ENCODE measurements around the gene TBL1XR1. TPM values are rescaled to one million over a fixed set of nuclear protein-coding genes. Genes with fewer than 3 reads are reported as not detected.
"Not testable (repeated sequence)": the region's sequence is repeated elsewhere in the genome, so short reads cannot be mapped to it uniquely, and the experiment has no call there.

TBL1XR1 gene
- polyA plus RNA-seq, 3 donors from 2014 or later: 12.1 to 19.4 (median 13.0) TPM

- H3K9me3 Mint-ChIP-seq; H3K27me3 Mint-ChIP-seq (ENCODE audit: low read depth in 3 of 3); DNase-seq: not testable (repeated sequence)
- Mint-ChIP-seq H3K36me3 (peaks cover 4 to 23% (median 9%) of the 10 kb centered on the region in 3 donors), H3K4me1 (peaks cover 65 to 96% of the 10 kb centered on the region in 2 donors), H3K27ac (peak overlapping the region in 5 of 6 donors; percentile 11 to 64 (median 18)), H3K4me3 (peak overlapping the region in 1 of 5 donors; percentile 7)
Observed at GRCh38 chr3:177161603-177162002, 35.7 kb downstream of the TBL1XR1 start.

GRCh38 chr3:177158461-177158860 lies 38.8 kb downstream of the TBL1XR1 start:
- Mint-ChIP-seq H3K4me1 (peaks cover 55 to 87% of the 10 kb centered on the region in 2 donors), H3K27me3 (ENCODE audit: low read depth in 3 of 3) (peaks cover 0 to 2% (median 0%) of the 10 kb centered on the region in 3 donors), H3K27ac (no peak overlapping the region), H3K4me3 (no peak overlapping the region), H3K9me3 (no peaks in the 10 kb centered on the region), H3K36me3 (peaks cover 4 to 10% (median 9%) of the 10 kb centered on the region in 3 donors)
- DNase-seq: no peak

- peak overlapping the region in 1 of 6 donors; percentile 17 for H3K27ac Mint-ChIP-seq
- H3K4me1 Mint-ChIP-seq: peaks cover 54 to 87% of the 10 kb centered on the region in 2 donors
- H3K27me3 Mint-ChIP-seq (ENCODE audit: low read depth in 3 of 3): no peaks in the 10 kb centered on the region
- no peaks in the 10 kb centered on the region for H3K9me3 Mint-ChIP-seq
- no peak overlapping the region for H3K4me3 Mint-ChIP-seq
- no peak for DNase-seq
- H3K36me3 Mint-ChIP-seq: peaks cover 4 to 10% (median 6%) of the 10 kb centered on the region in 3 donors
Observed at GRCh38 chr3:177157492-177157891, 39.8 kb downstream of the TBL1XR1 start.

- Mint-ChIP-seq H3K36me3 (no peaks in the 10 kb centered on the region), H3K9me3 (no peaks in the 10 kb centered on the region), H3K27me3 (ENCODE audit: low read depth in 3 of 3) (no peaks in the 10 kb centered on the region), H3K4me1 (peaks cover 59 to 87% of the 10 kb centered on the region in 2 donors), H3K4me3 (no peak overlapping the region), H3K27ac (peak overlapping the region in 2 of 6 donors; percentile 59 to 62)
- DNase-seq: no peak
Observed at GRCh38 chr3:177154733-177155132, 42.5 kb downstream of the TBL1XR1 start.

GRCh38 chr3:177150970-177151627 lies 46.2 kb downstream of the TBL1XR1 start:
- DNase-seq: no peak
- Mint-ChIP-seq H3K4me1 (peaks cover 59 to 84% of the 10 kb centered on the region in 2 donors), H3K27me3 (ENCODE audit: low read depth in 3 of 3) (no peaks in the 10 kb centered on the region), H3K9me3 (peaks cover 0 to 1% (median 0%) of the 10 kb centered on the region in 6 donors), H3K4me3 (peak overlapping the region in 3 of 5 donors; percentile 29 to 53 (median 51)), H3K27ac (peak overlapping the region; percentile 25 to 82 (median 71)), H3K36me3 (no peaks in the 10 kb centered on the region)

GRCh38 chr3:177150218-177150916 lies 46.9 kb downstream of the TBL1XR1 start:
- no peak overlapping the region for H3K4me3 Mint-ChIP-seq
- H3K27me3 Mint-ChIP-seq (ENCODE audit: low read depth in 3 of 3): no peaks in the 10 kb centered on the region
- DNase-seq: no peak
- peaks cover 66 to 89% of the 10 kb centered on the region in 2 donors for H3K4me1 Mint-ChIP-seq
- H3K36me3 Mint-ChIP-seq: no peaks in the 10 kb centered on the region
- H3K27ac Mint-ChIP-seq: peak overlapping the region in 4 of 6 donors; percentile 4 to 54 (median 36)
- H3K9me3 Mint-ChIP-seq: peaks cover 0 to 2% (median 0%) of the 10 kb centered on the region in 6 donors

- peaks cover 0 to 2% (median 0%) of the 10 kb centered on the region in 6 donors for H3K9me3 Mint-ChIP-seq
- H3K4me1 Mint-ChIP-seq: peaks cover 70 to 91% of the 10 kb centered on the region in 2 donors
- no peaks in the 10 kb centered on the region for H3K36me3 Mint-ChIP-seq
- no peaks in the 10 kb centered on the region for H3K27me3 Mint-ChIP-seq (ENCODE audit: low read depth in 3 of 3)
- no peak for DNase-seq
- no peak overlapping the region for H3K4me3 Mint-ChIP-seq
- no peak overlapping the region for H3K27ac Mint-ChIP-seq
Observed at GRCh38 chr3:177149106-177149505, 48.2 kb downstream of the TBL1XR1 start.

GRCh38 chr3:177147790-177148189 lies 49.5 kb downstream of the TBL1XR1 start:
- Mint-ChIP-seq H3K27ac (peak overlapping the region in 4 of 6 donors; percentile 13 to 68 (median 44)), H3K4me1 (peaks cover 74 to 94% of the 10 kb centered on the region in 2 donors), H3K27me3 (ENCODE audit: low read depth in 3 of 3) (no peaks in the 10 kb centered on the region), H3K36me3 (no peaks in the 10 kb centered on the region), H3K4me3 (no peak overlapping the region), H3K9me3 (peaks cover 0 to 2% (median 0%) of the 10 kb centered on the region in 6 donors)
- DNase-seq: no peak

GRCh38 chr3:177146646-177147045 lies 50.6 kb downstream of the TBL1XR1 start:
- Mint-ChIP-seq H3K4me3 (no peak overlapping the region), H3K9me3 (peaks cover 0 to 2% (median 0%) of the 10 kb centered on the region in 6 donors), H3K4me1 (peaks cover 75 to 93% of the 10 kb centered on the region in 2 donors), H3K27me3 (ENCODE audit: low read depth in 3 of 3) (no peaks in the 10 kb centered on the region), H3K27ac (peak overlapping the region in 3 of 6 donors; percentile 6 to 40 (median 18)), H3K36me3 (no peaks in the 10 kb centered on the region)
- DNase-seq: no peak

- Mint-ChIP-seq H3K27me3 (ENCODE audit: low read depth in 3 of 3) (no peaks in the 10 kb centered on the region), H3K4me3 (peak overlapping the region in 3 of 5 donors; percentile 28 to 40 (median 36)), H3K9me3 (peaks cover 0 to 2% (median 0%) of the 10 kb centered on the region in 6 donors), H3K4me1 (peaks cover 70 to 93% of the 10 kb centered on the region in 2 donors), H3K36me3 (no peaks in the 10 kb centered on the region), H3K27ac (peak overlapping the region in 5 of 6 donors; percentile 41 to 86 (median 74))
- no peak for DNase-seq
Observed at GRCh38 chr3:177145954-177146353, 51.3 kb downstream of the TBL1XR1 start.

GRCh38 chr3:177145381-177145780 lies 51.9 kb downstream of the TBL1XR1 start:
- no peaks in the 10 kb centered on the region for H3K36me3 Mint-ChIP-seq
- peak overlapping the region; percentile 41 to 86 (median 80) for H3K27ac Mint-ChIP-seq
- H3K4me1 Mint-ChIP-seq: peaks cover 66 to 93% of the 10 kb centered on the region in 2 donors
- no peak for DNase-seq
- H3K4me3 Mint-ChIP-seq: peak overlapping the region; percentile 28 to 78 (median 49)
- H3K9me3 Mint-ChIP-seq: peaks cover 0 to 2% (median 0%) of the 10 kb centered on the region in 6 donors
- no peaks in the 10 kb centered on the region for H3K27me3 Mint-ChIP-seq (ENCODE audit: low read depth in 3 of 3)

- DNase-seq: peak; percentile 41 to 44 (median 43)
- H3K4me3 Mint-ChIP-seq: peak overlapping the region; percentile 28 to 78 (median 49)
- H3K27ac Mint-ChIP-seq: peak overlapping the region; percentile 41 to 86 (median 80)
- H3K36me3 Mint-ChIP-seq: no peaks in the 10 kb centered on the region
- H3K4me1 Mint-ChIP-seq: peaks cover 63 to 91% of the 10 kb centered on the region in 2 donors
- H3K9me3 Mint-ChIP-seq: peaks cover 0 to 2% (median 0%) of the 10 kb centered on the region in 6 donors
- no peaks in the 10 kb centered on the region for H3K27me3 Mint-ChIP-seq (ENCODE audit: low read depth in 3 of 3)
Observed at GRCh38 chr3:177144922-177145321, 52.4 kb downstream of the TBL1XR1 start.

GRCh38 chr3:177141899-177142646 lies 55.2 kb downstream of the TBL1XR1 start:
- H3K27ac Mint-ChIP-seq: peak overlapping the region in 4 of 6 donors; percentile 20 to 29 (median 22)
- peaks cover 0 to 2% (median 1%) of the 10 kb centered on the region in 3 donors for H3K27me3 Mint-ChIP-seq (ENCODE audit: low read depth in 3 of 3)
- H3K9me3 Mint-ChIP-seq: peaks cover 0 to 2% (median 0%) of the 10 kb centered on the region in 6 donors
- H3K4me3 Mint-ChIP-seq: peak overlapping the region in 1 of 5 donors; percentile 12
- H3K36me3 Mint-ChIP-seq: no peaks in the 10 kb centered on the region
- peaks cover 77 to 96% of the 10 kb centered on the region in 2 donors for H3K4me1 Mint-ChIP-seq
- DNase-seq: no peak
